Endometrium (tissue), 2 donors: ENCODE data around the gene LDLRAD3.
A peak's percentile ranks its signal among the peaks of the same experiment; 100 is the strongest.

ENCODE experiments used
- FAIRE-seq: peaks from 2 replicates; lab custom pipeline; 2012; peaks lifted over from hg19 to GRCh38; lab: Jason Lieb, UNC
- donor health status: control.
- donor health status: control.

The LDLRAD3 gene

GRCh38 chr11:36051235-36052144 lies 107.6 kb downstream of the LDLRAD3 start:
- FAIRE-seq, result no peak

GRCh38 chr11:36053281-36053680 lies 109.4 kb downstream of the LDLRAD3 start:
- FAIRE-seq, result no peak

GRCh38 chr11:36053862-36054261 lies 110.0 kb downstream of the LDLRAD3 start:
- peak; percentile 43 for FAIRE-seq

GRCh38 chr11:36054628-36055027 lies 110.8 kb downstream of the LDLRAD3 start:
- no peak for FAIRE-seq

- FAIRE-seq, result no peak
These were observed 112.4 kb downstream of the LDLRAD3 start for GRCh38 chr11:36056160-36056751.

- FAIRE-seq, result no peak
These were observed 113.6 kb downstream of the LDLRAD3 start for GRCh38 chr11:36057379-36058042.

GRCh38 chr11:36059660-36060059 lies 115.8 kb downstream of the LDLRAD3 start:
- FAIRE-seq, result no peak

GRCh38 chr11:36060926-36061325 lies 117.1 kb downstream of the LDLRAD3 start:
- FAIRE-seq, result no peak

GRCh38 chr11:36061471-36061870 lies 117.6 kb downstream of the LDLRAD3 start:
- no peak for FAIRE-seq

GRCh38 chr11:36062796-36063365 lies 119.0 kb downstream of the LDLRAD3 start:
- no peak for FAIRE-seq

GRCh38 chr11:36065436-36065835 lies 121.6 kb downstream of the LDLRAD3 start:
- FAIRE-seq, result no peak

GRCh38 chr11:36066891-36067290 lies 123.0 kb downstream of the LDLRAD3 start:
- no peak for FAIRE-seq

GRCh38 chr11:36069576-36070212 lies 125.8 kb downstream of the LDLRAD3 start:
- no peak for FAIRE-seq

- no peak for FAIRE-seq
These were observed 126.5 kb downstream of the LDLRAD3 start for GRCh38 chr11:36070213-36070953.

GRCh38 chr11:36070954-36071330 lies 127.1 kb downstream of the LDLRAD3 start:
- no peak for FAIRE-seq

- no peak for FAIRE-seq
These were observed 128.1 kb downstream of the LDLRAD3 start for GRCh38 chr11:36071917-36072500.

GRCh38 chr11:36073411-36074203 lies 129.7 kb downstream of the LDLRAD3 start:
- no peak for FAIRE-seq

GRCh38 chr11:36074941-36075431 lies 131.1 kb downstream of the LDLRAD3 start:
- no peak for FAIRE-seq

- FAIRE-seq, result no peak
These were observed 133.5 kb downstream of the LDLRAD3 start for GRCh38 chr11:36077368-36077767.
